Panc1 (cell line): ENCODE measurements around the gene TMPRSS5.

Source experiments
- POLR2AphosphoS5 ChIP-seq: IDR thresholded peaks from 2 replicates; pipeline ENCODE4 v1.6.1; 2012; ENCODE audit warnings: mild to moderate bottlenecking, low read depth, low read length, moderate library complexity
- SIN3A ChIP-seq: IDR thresholded peaks from 2 replicates; pipeline ENCODE4 v1.6.1; 2012; ENCODE audit warnings: low read depth, mild to moderate bottlenecking, low read length, moderate library complexity, borderline replicate concordance; ENCODE audit not compliant: insufficient read depth
- TF ChIP-seq, protein P1 (sequence below): fragments of 450-650 bp; IDR thresholded peaks from 2 replicates; pipeline ENCODE4 v1.5.1; 2017; ENCODE audit warnings: mild to moderate bottlenecking

DNA sequence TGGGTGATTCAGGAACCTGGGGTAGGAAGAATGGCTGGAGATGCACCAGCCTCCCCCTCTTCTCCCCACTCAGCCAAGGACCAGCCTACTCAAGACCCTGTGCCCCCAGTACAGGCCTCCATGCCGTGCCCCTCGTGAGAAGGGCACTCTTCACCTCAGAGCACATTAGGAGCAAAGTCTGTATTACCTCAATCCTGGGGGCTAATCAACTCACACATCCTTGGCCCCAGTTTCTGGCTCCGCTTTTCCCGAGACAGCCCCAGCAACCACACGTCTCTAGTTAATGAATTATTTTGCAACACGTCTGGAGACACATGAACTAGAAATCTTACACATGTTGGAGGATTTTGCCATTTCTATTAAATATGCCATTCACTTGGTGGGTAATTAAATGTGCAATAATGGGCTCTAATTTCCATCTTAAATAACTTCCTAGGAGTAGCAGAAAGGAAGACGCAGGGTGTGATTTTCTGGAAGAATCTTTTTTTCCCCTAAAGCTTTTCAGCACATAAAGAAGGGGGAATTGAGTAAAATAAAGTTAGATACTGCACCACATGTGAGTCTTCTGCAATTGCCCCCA, 63.0 kb downstream of the TMPRSS5 start:
- TF ChIP-seq, protein P1, sequence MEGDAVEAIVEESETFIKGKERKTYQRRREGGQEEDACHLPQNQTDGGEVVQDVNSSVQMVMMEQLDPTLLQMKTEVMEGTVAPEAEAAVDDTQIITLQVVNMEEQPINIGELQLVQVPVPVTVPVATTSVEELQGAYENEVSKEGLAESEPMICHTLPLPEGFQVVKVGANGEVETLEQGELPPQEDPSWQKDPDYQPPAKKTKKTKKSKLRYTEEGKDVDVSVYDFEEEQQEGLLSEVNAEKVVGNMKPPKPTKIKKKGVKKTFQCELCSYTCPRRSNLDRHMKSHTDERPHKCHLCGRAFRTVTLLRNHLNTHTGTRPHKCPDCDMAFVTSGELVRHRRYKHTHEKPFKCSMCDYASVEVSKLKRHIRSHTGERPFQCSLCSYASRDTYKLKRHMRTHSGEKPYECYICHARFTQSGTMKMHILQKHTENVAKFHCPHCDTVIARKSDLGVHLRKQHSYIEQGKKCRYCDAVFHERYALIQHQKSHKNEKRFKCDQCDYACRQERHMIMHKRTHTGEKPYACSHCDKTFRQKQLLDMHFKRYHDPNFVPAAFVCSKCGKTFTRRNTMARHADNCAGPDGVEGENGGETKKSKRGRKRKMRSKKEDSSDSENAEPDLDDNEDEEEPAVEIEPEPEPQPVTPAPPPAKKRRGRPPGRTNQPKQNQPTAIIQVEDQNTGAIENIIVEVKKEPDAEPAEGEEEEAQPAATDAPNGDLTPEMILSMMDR = no peak
- TF ChIP-seq POLR2AphosphoS5 = no peak
- TF ChIP-seq SIN3A = no peak
